DND-41 (cell line): ENCODE data around the gene NCR2.
A peak's percentile ranks its signal among the peaks of the same experiment; 100 is the strongest.

Source experiments
- ATAC-seq: fragments of 200-7000 bp; cut with Tn5 transposase; 3 replicates; pipeline ENCODE4 v1.9.1; 2021; ENCODE audit warnings: low read depth; ENCODE audit not compliant: insufficient read depth
- DNase-seq: peaks from one replicate; pipeline ENCODE4 v3.0.0-alpha.2; 2020
- H2AFZ ChIP-seq: 2 replicates; pipeline ENCODE4 v1.6.0; 2012; ENCODE audit warnings: low read depth, low read length
- H3K27ac ChIP-seq: 2 replicates; pipeline ENCODE4 v1.5.1; 2012; ENCODE audit warnings: low read length, inconsistent platforms
- H3K27me3 ChIP-seq: fragments of 200-600 bp; sonication (generic); 2 replicates; pipeline ENCODE4 v1.6.0; 2012; ENCODE audit warnings: low read length, mild to moderate bottlenecking, inconsistent platforms; ENCODE audit not compliant: insufficient read depth, poor library complexity
- H3K36me3 ChIP-seq: 2 replicates; pipeline ENCODE4 v1.5.1; 2012; ENCODE audit warnings: low read length, inconsistent platforms; ENCODE audit not compliant: insufficient read depth
- H3K4me1 ChIP-seq: 2 replicates; pipeline ENCODE4 v1.5.1; 2012; ENCODE audit warnings: mild to moderate bottlenecking, low read length; ENCODE audit not compliant: insufficient read depth
- H3K4me2 ChIP-seq: 2 replicates; pipeline ENCODE4 v1.6.0; 2012; ENCODE audit warnings: mild to moderate bottlenecking, moderate library complexity, low read length, inconsistent platforms; ENCODE audit not compliant: insufficient read depth
- H3K4me3 ChIP-seq, 2 experiments: fragments of 200-600 bp in 1 of 2; shearing (Covaris generic) in 1 of 2; 2 replicates each; pipeline ENCODE4 v1.5.1; 2012 to 2016; ENCODE audit warnings: inconsistent platforms in 2 of 2, low read length in 2 of 2, mild to moderate bottlenecking in 2 of 2, low read depth in 1 of 2, moderate library complexity in 1 of 2
- H3K79me2 ChIP-seq: 2 replicates; pipeline ENCODE4 v1.6.0; 2012; ENCODE audit warnings: low read length, inconsistent platforms; ENCODE audit not compliant: insufficient read depth
- H3K9ac ChIP-seq: 2 replicates; pipeline ENCODE4 v1.6.0; 2012; ENCODE audit warnings: low read depth, mild to moderate bottlenecking, inconsistent platforms, low read length, moderate library complexity
- H3K9me3 ChIP-seq: 2 replicates; pipeline ENCODE4 v1.5.1; 2012; ENCODE audit warnings: low read length, moderate library complexity, mild to moderate bottlenecking, inconsistent platforms; ENCODE audit not compliant: insufficient read depth, severe bottlenecking
- H4K20me1 ChIP-seq: 2 replicates; pipeline ENCODE4 v1.6.0; 2012; ENCODE audit warnings: low read length; ENCODE audit not compliant: insufficient read depth
- CTCF ChIP-seq: IDR thresholded peaks from 2 replicates; pipeline ENCODE4 v1.5.1; 2012; ENCODE audit warnings: borderline replicate concordance, low read length, moderate library complexity, mild to moderate bottlenecking; ENCODE audit not compliant: poor library complexity, severe bottlenecking; ENCODE audit errors: extremely low read depth
- EZH2 ChIP-seq: IDR thresholded peaks from 3 replicates; pipeline ENCODE4 v1.6.1; 2012; ENCODE audit warnings: borderline replicate concordance, low read depth, mild to moderate bottlenecking, moderate library complexity, low read length, inconsistent platforms; ENCODE audit not compliant: severe bottlenecking

NCR2 gene

GRCh38 chr6:41306187-41306854 is 29.1 kb upstream of the NCR2 start:
- no peaks in the 10 kb centered on the region for H4K20me1 ChIP-seq
- ATAC-seq (peak; percentile 63), DNase-seq (peak; percentile 64)
- no peaks in the 10 kb centered on the region for H3K4me1 ChIP-seq
- H3K9ac ChIP-seq = no peak overlapping the region
- H2AFZ ChIP-seq = no peak overlapping the region
- H3K36me3 ChIP-seq = no peaks in the 10 kb centered on the region
- no peaks in the 10 kb centered on the region for H3K79me2 ChIP-seq
- no peak overlapping the region for H3K4me2 ChIP-seq
- no peak overlapping the region for H3K4me3 ChIP-seq
- H3K9me3 ChIP-seq = no peaks in the 10 kb centered on the region
- no peak overlapping the region for H3K27ac ChIP-seq
- H3K27me3 ChIP-seq = no peaks in the 10 kb centered on the region
- TF ChIP-seq CTCF = peak; percentile 69
- TF ChIP-seq EZH2 = no peak

DNA sequence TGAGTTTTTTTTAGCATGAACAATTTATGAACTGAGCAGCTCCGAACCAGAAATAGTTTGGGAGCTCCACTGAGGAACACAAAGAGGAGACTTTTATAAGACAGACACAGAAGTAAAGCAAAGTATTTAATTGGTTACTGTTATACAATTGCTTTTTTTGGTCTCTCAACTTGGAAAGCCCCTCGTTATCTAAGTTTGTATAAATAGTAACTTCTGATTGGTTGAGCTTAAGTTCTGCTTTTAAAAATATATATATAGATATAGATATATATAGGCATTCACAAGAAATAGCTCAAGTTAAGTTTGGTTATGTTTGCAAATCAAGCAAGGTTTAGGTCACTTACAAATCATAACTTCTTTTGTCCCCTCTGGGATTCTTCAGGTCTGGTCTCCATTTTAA is 20.2 kb upstream of the NCR2 start:
- H3K27ac ChIP-seq = no peak overlapping the region
- TF ChIP-seq EZH2 (no peak), CTCF (no peak)
- peaks cover 21% of the 10 kb centered on the region for H3K4me1 ChIP-seq
- H3K4me2 ChIP-seq = no peak overlapping the region
- no peak overlapping the region for H2AFZ ChIP-seq
- H3K79me2 ChIP-seq = no peaks in the 10 kb centered on the region
- no peak overlapping the region for H3K4me3 ChIP-seq
- H3K9ac ChIP-seq = no peak overlapping the region
- ATAC-seq = no peak
- no peaks in the 10 kb centered on the region for H4K20me1 ChIP-seq
- H3K36me3 ChIP-seq = no peaks in the 10 kb centered on the region
- no peak for DNase-seq
- H3K9me3 ChIP-seq = no peaks in the 10 kb centered on the region
- no peaks in the 10 kb centered on the region for H3K27me3 ChIP-seq

DNA sequence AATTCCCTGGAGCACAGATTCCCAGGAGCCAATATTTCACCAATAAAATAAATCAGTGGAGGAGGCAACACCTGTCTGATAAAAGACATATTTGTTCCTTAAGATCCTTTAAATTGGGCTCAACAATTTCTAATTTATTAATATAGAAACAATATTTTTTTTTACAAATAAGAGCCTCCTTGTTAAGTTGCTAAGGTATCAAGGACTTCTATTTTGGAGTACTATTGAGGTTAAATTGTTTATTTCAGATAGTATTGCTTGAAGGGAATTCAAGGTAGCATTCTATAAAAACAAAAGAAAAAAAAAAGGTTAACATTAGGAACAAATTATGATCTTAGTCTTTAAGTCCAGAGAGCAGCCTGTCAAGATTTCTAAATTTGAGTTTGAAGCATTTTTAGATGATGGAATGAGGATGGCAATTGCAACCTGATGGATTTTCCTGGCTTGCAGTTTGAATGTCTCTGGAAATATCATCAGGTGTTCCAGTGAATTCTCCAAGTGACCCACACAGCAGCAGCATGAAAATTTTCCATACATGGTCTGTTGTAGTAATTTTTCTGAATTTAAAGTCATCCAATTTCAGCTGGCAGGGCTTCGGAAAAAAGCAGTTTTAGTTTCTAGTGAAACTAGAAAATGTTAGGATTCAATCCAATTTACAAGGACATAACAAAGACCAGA is 19.3 kb upstream of the NCR2 start:
- Histone ChIP-seq H3K9ac (no peak overlapping the region), H4K20me1 (no peaks in the 10 kb centered on the region), H3K9me3 (no peaks in the 10 kb centered on the region), H3K36me3 (no peaks in the 10 kb centered on the region), H3K4me2 (no peak overlapping the region), H3K4me3 (no peak overlapping the region), H3K4me1 (peaks cover 21% of the 10 kb centered on the region), H3K79me2 (no peaks in the 10 kb centered on the region), H3K27me3 (no peaks in the 10 kb centered on the region), H2AFZ (no peak overlapping the region), H3K27ac (no peak overlapping the region)
- ATAC-seq (no peak), DNase-seq (no peak)
- no peak for TF ChIP-seq EZH2
- TF ChIP-seq CTCF = no peak
